ENCODE measurements around the gene TRIM24. TPM values are rescaled to one million over a fixed set of nuclear protein-coding genes. Genes with fewer than 3 reads are reported as not detected.

Gene TRIM24
- total RNA-seq, 1 donor from 2014 or later = 4.6 TPM

- DNase-seq (ENCODE audit: low read depth, low spot score) = no peak
Measured at GRCh38 chr7:138618933-138619332, 158.9 kb downstream of the TRIM24 start.

- DNase-seq (ENCODE audit: low read depth, low spot score) = no peak
Measured at GRCh38 chr7:138622841-138623240, 162.8 kb downstream of the TRIM24 start.

- no peak for DNase-seq (ENCODE audit: low read depth, low spot score)
Measured at GRCh38 chr7:138625084-138625848, 165.2 kb downstream of the TRIM24 start.

GRCh38 chr7:138625849-138626230 lies 165.8 kb downstream of the TRIM24 start:
- no peak for DNase-seq (ENCODE audit: low read depth, low spot score)

- no peak for DNase-seq (ENCODE audit: low read depth, low spot score)
Measured at GRCh38 chr7:138626846-138627245, 166.8 kb downstream of the TRIM24 start.

GRCh38 chr7:138627361-138627760 lies 167.3 kb downstream of the TRIM24 start:
- no peak for DNase-seq (ENCODE audit: low read depth, low spot score)

DNA sequence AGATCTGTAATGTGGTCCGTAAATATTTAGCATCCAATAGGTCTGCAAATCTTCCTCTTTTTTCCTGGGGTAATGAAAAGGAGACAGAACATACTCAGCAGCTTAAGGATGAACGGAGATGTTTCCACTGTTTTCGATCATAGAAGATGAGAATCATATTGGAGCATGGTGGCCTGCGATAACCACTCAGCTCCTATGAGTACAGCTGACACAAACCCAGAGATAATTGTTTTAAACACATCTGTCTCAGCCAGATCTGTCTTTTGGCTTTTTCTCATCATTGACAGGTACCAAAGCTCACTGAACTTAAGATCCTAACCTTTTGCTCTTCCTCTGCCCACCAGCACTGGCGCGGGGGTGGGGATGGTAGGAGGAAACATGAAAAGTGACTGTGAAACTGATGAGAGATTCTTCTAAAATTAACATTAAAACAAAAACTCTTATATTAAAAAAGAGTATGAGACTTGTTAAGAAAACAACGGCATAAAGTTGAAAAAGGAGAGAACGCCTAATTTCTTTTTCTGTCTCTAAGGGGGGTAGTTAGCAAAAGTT lies 170.1 kb downstream of the TRIM24 start:
- DNase-seq (ENCODE audit: low read depth, low spot score) = no peak

DNA sequence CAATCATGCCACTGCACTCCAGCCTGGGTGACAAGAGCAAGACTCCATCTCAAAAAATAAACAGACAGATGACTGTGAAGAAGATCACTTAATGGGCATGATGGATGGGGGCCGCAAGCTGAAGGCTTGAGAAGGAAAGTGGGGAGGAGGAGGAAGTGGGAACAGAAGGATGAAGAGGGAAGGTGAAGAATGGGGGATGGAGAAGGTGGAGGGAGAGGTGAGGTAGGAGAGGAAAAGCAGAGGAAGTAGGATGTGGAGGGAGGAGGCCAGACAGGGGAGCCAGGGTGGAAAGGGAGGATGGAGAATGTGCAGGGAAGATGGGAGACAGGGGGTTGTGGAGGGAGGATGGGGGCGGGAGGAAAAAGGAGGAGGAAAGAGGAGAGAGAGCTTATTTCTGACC lies 172.3 kb downstream of the TRIM24 start:
- no peak for DNase-seq (ENCODE audit: low read depth, low spot score)

- DNase-seq (ENCODE audit: low read depth, low spot score) = no peak
Measured at GRCh38 chr7:138632826-138633602, 173.0 kb downstream of the TRIM24 start.

Other genes starting within 250 kb of the TRIM24 start
- gene SVOPL, start 241.1 kb downstream of the TRIM24 start, total RNA-seq = not detected in 2 replicates

All from pulmonary artery endothelial cell (primary cell).